ENCODE data around the gene RTP4. TPM values are rescaled to one million over a fixed set of nuclear protein-coding genes. Genes with fewer than 3 reads are reported as not detected.

Gene RTP4
- polyA plus RNA-seq, 2 of the 4 experiments (the other 2 are of a cell fraction), result not detected

DNA sequence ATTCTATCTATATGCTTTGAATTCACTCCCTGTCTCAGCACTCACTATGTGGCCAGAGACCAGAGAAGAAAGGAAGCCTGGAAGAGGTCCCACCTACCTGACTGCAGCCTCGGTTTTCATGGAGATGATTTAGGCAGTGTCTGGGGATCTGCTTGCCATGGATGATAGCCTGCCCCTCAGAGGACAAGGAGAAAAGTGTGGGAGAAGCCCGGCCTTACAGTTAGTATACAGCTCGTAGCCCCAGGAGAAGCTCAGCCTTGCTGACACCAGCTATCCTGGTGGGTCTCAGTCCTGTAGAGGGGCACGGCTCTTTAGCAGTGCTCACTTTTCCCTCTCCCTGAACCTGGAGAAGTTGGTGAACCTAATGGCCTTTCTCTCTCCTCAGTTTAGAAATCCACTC lies 25.9 kb upstream of the RTP4 start:
- DNase-seq (ENCODE audit: low read depth in 1 of 2, low spot score in 1 of 2), result no peak
- no peak overlapping the region for H3K27ac ChIP-seq
- H3K4me1 ChIP-seq, result no peaks in the 10 kb centered on the region
- H3K4me2 ChIP-seq, result no peak overlapping the region
- 20% methylated on average over 4 of the region's 4 CpGs for WGBS (ENCODE audit: missing lambda C conversion rate)
- no peak for TF ChIP-seq ZSCAN20 (CRISPR knock-in tag; IDR thresholded peaks at IDR 0.05)
- TF ChIP-seq HEYL (CRISPR knock-in tag; IDR thresholded peaks at IDR 0.05), result no peak
- TF ChIP-seq FOSL2 (IDR thresholded peaks at IDR 0.05), result no peak
- no peak for TF ChIP-seq FOSL2 (CRISPR knock-in tag; IDR thresholded peaks at IDR 0.05)
- no peak for TF ChIP-seq JUNB (IDR thresholded peaks at IDR 0.05)
- TF ChIP-seq KDM5A (IDR thresholded peaks at IDR 0.05), result no peak
- no peak for TF ChIP-seq GATA3 (IDR thresholded peaks at IDR 0.05; ENCODE audit: borderline replicate concordance)
- TF ChIP-seq FOXS1 (CRISPR knock-in tag; IDR thresholded peaks at IDR 0.05), result no peak
- TF ChIP-seq, protein P1, sequence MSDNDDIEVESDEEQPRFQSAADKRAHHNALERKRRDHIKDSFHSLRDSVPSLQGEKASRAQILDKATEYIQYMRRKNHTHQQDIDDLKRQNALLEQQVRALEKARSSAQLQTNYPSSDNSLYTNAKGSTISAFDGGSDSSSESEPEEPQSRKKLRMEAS (IDR thresholded peaks at IDR 0.05), result no peak
- TF ChIP-seq NFE2L2 (conservative IDR thresholded peaks at IDR 0.05; ENCODE audit: low read length), result no peak
- no peak for TF ChIP-seq CHD2 (IDR thresholded peaks at IDR 0.05; ENCODE audit: low read length, partially characterized antibody)
- TF ChIP-seq SREBF2 (IDR thresholded peaks at IDR 0.05), result no peak
- TF ChIP-seq TFCP2L1 (CRISPR knock-in tag; IDR thresholded peaks at IDR 0.05), result no peak
- TF ChIP-seq CEBPB (IDR thresholded peaks at IDR 0.05), result no peak
- FAIRE-seq, result no peak
- no peak overlapping the region for H3K4me3 ChIP-seq
- no peak for ATAC-seq
- CTCF ChIA-PET, result interaction anchor here (1.4 kb wide), 1 partner anchor 23 kb away, joined by 5 read pairs; no protein-coding TSS in a partner anchor
- POLR2A ChIA-PET, result no interaction called here
- no peaks in the 10 kb centered on the region for H3K9me3 ChIP-seq

DNA sequence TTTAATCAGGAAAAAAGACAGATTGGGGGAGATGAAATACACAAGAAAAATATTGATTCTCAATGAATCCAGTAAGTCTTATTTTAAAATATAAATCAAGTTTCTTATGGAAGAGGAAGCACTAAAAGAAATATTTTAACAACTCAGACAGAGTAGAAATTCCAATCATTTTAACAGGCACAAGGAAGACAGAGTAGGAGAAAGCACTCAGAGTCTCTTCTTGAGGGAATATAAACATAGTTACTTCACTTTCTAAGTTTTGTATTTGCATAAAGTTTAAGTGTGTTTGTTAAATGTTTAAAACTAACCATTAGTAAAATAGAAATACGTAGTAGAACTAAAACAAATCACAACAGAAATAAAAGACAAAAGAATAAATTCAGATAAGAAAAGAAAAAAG lies 24.5 kb upstream of the RTP4 start:
- Histone ChIP-seq H3K4me2 (no peak overlapping the region), H3K4me3 (no peak overlapping the region), H3K27ac (no peak overlapping the region), H3K9me3 (no peaks in the 10 kb centered on the region), H3K4me1 (no peaks in the 10 kb centered on the region)
- ATAC-seq (no peak), FAIRE-seq (no peak), DNase-seq (ENCODE audit: low read depth in 1 of 2, low spot score in 1 of 2) (no peak)
- ChIA-PET POLR2A (no interaction called here), CTCF (no interaction called here)
- WGBS (ENCODE audit: missing lambda C conversion rate), result 29% methylated on average over 1 of the region's 1 CpG
- TF ChIP-seq HOXA7 (CRISPR knock-in tag; IDR thresholded peaks at IDR 0.05) (no peak), JUNB (IDR thresholded peaks at IDR 0.05) (no peak), SMC3 (IDR thresholded peaks at IDR 0.05) (no peak), SREBF2 (IDR thresholded peaks at IDR 0.05) (no peak), FOSB (CRISPR knock-in tag; IDR thresholded peaks at IDR 0.05) (no peak), BHLHE40 (IDR thresholded peaks at IDR 0.05; ENCODE audit: low read depth, low read length) (no peak), FOSL2 (IDR thresholded peaks at IDR 0.05) (no peak), FOSL2 (CRISPR knock-in tag; IDR thresholded peaks at IDR 0.05) (no peak), HDAC2 (IDR thresholded peaks at IDR 0.05) (no peak), RCOR1 (IDR thresholded peaks at IDR 0.05; ENCODE audit: low read depth, low read length) (no peak), KDM5A (IDR thresholded peaks at IDR 0.05) (no peak)
- TF ChIP-seq, protein P2, sequence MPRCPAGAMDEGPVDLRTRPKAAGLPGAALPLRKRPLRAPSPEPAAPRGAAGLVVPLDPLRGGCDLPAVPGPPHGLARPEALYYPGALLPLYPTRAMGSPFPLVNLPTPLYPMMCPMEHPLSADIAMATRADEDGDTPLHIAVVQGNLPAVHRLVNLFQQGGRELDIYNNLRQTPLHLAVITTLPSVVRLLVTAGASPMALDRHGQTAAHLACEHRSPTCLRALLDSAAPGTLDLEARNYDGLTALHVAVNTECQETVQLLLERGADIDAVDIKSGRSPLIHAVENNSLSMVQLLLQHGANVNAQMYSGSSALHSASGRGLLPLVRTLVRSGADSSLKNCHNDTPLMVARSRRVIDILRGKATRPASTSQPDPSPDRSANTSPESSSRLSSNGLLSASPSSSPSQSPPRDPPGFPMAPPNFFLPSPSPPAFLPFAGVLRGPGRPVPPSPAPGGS (IDR thresholded peaks at IDR 0.05), result no peak

DNA sequence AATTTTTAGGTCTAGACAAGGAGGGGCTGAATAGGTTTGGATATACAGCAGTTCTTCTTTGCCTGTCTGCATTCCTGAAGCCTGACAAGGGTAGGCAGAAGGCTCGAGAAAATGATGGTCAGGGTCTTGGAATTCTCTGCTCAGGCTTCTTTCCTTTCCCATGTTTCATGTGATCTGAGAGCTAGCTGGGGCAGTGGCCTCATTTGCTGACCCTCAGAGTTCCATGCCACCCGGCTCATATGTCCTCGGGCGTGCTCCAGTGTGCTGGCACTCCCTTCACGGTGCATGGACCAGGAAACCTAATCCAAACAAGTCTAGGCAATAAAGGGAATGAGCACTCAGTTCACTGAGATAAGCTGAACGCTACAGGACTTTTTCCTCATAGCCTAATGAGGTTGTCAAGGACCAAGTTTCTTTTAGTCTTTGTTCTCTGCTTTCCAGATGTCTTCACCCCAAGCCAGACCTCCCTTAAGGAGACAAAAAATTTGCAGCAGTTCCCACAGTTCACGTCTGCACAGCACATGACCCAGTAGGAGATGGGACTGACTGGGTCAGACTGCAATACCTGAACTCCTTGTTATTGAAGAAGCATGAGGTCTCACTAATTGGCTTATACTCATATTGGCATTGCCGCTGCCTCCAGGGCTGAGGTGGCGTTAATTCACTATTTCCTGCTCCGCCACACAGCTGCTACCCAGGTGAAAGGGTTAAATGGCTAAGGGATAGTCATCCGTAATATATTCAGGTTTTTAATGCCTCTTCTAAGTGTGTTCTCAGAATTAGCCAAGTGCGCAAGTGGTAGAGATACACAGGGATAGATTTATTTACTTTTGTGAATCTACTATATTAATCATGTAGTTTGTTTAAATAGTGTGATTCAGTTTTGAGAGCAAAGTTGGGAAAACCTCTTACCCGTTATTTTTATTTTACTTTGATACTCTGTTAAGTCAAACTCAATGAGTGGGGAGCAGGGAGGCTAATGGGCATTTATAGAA lies 15.3 kb upstream of the RTP4 start:
- no peak overlapping the region for H3K4me3 ChIP-seq
- DNase-seq (ENCODE audit: low read depth in 1 of 2, low spot score in 1 of 2) (peak in 1 of 2 experiments; percentile 1), ATAC-seq (peak in 1 of 2 experiments; percentile 38; a peak in 3 of 6 replicates), FAIRE-seq (no peak)
- CTCF ChIA-PET, result no interaction called here
- H3K27ac ChIP-seq, result no peak overlapping the region
- peak overlapping the region; percentile 53 for H3K4me2 ChIP-seq
- POLR2A ChIA-PET, result no interaction called here
- H3K4me1 ChIP-seq, result peaks cover 12% of the 10 kb centered on the region; the same call in 2 of the 3 replicates
- no peaks in the 10 kb centered on the region for H3K9me3 ChIP-seq
- 40% methylated on average over 13 of the region's 13 CpGs for WGBS (ENCODE audit: missing lambda C conversion rate)
- TF ChIP-seq TFCP2L1 (CRISPR knock-in tag; IDR thresholded peaks at IDR 0.05) (no peak), CBX8 (IDR thresholded peaks at IDR 0.05) (no peak), NPAS2 (CRISPR knock-in tag; IDR thresholded peaks at IDR 0.05; ENCODE audit: borderline replicate concordance) (no peak), KDM1A (IDR thresholded peaks at IDR 0.05; ENCODE audit: low read depth) (no peak), ESRRA (IDR thresholded peaks at IDR 0.05; ENCODE audit: borderline replicate concordance, low read length) (no peak), HDAC2 (IDR thresholded peaks at IDR 0.05) (no peak), HOXB5 (CRISPR knock-in tag; IDR thresholded peaks at IDR 0.05) (no peak), TP53 (CRISPR knock-in tag; IDR thresholded peaks at IDR 0.05) (no peak), ZSCAN20 (CRISPR knock-in tag; IDR thresholded peaks at IDR 0.05) (no peak), CBX2 (IDR thresholded peaks at IDR 0.05; ENCODE audit: borderline replicate concordance, low read depth) (no peak), CHD4 (IDR thresholded peaks at IDR 0.05; ENCODE audit: borderline replicate concordance) (no peak)

Data from A549 (cell line).